WTC11 (cell line): ENCODE data around the gene GGA2. TPM values are rescaled to one million over a fixed set of nuclear protein-coding genes. Genes with fewer than 3 reads are reported as not detected.

ENCODE experiments used
- ATAC-seq: fragments of 200-7000 bp; cut with Tn5 transposase; 2 replicates; pipeline ENCODE4 v1.10.0; 2021; ENCODE audit warnings: mild to moderate bottlenecking, moderate library complexity
- CTCF ChIA-PET: fragments of 300-600 bp; sonication (Branson Sonifier 250); formaldehyde crosslinking; loops from one replicate; lab custom pipeline; 2021; ENCODE audit warnings: antibody characterized with exemption; lab: Charles Lee
- POLR2A ChIA-PET: fragments of 350-600 bp; sonication (Branson Sonifier 250); formaldehyde crosslinking; loops from one replicate; lab custom pipeline; 2021; ENCODE audit warnings: antibody characterized with exemption; lab: Charles Lee
- DNase-seq: peaks from one replicate; pipeline ENCODE4 v3.0.0; 2021; ENCODE audit warnings: low spot score
- H3K27ac Mint-ChIP-seq: 2 replicates; pipeline ENCODE4 v1.8.0; 2021; ENCODE audit warnings: mixed read lengths
- H3K27me3 Mint-ChIP-seq: 2 replicates; pipeline ENCODE4 v1.8.0; 2021; ENCODE audit warnings: low read depth, mild to moderate bottlenecking, moderate library complexity, mixed read lengths
- H3K36me3 Mint-ChIP-seq: 2 replicates; pipeline ENCODE4 v1.8.0; 2021; ENCODE audit warnings: mixed read lengths
- H3K4me1 Mint-ChIP-seq: 2 replicates; pipeline ENCODE4 v1.8.0; 2022; ENCODE audit warnings: mixed read lengths
- H3K4me3 Mint-ChIP-seq: 2 replicates; pipeline ENCODE4 v1.8.0; 2021; ENCODE audit warnings: mild to moderate bottlenecking, moderate library complexity, mixed read lengths
- H3K9me3 Mint-ChIP-seq: 2 replicates; pipeline ENCODE4 v1.8.0; 2021; ENCODE audit warnings: mixed read lengths
- ATF1 ChIP-seq: sonication (generic); formaldehyde crosslinking; IDR thresholded peaks from 2 replicates; pipeline ENCODE4 v1.8.1; 2023; ENCODE audit warnings: mild to moderate bottlenecking, moderate library complexity, missing genetic modification reagents
- CREB1 ChIP-seq: sonication (generic); formaldehyde crosslinking; IDR thresholded peaks from 2 replicates; pipeline ENCODE4 v1.8.0; 2023; ENCODE audit warnings: mild to moderate bottlenecking, missing genetic modification reagents
- CREM ChIP-seq: sonication (generic); formaldehyde crosslinking; IDR thresholded peaks from 2 replicates; pipeline ENCODE4 v1.8.1; 2022; ENCODE audit warnings: mild to moderate bottlenecking, missing genetic modification reagents, moderate library complexity
- FOXJ3 ChIP-seq: sonication (generic); formaldehyde crosslinking; IDR thresholded peaks from 2 replicates; pipeline ENCODE4 v1.9.0; 2021; ENCODE audit warnings: missing genetic modification reagents, mild to moderate bottlenecking, borderline replicate concordance
- FOXP1 ChIP-seq: sonication (generic); formaldehyde crosslinking; IDR thresholded peaks from 2 replicates; pipeline ENCODE4 v1.8.0; 2022; ENCODE audit warnings: missing genetic modification reagents, mild to moderate bottlenecking, moderate library complexity, borderline replicate concordance
- NFATC4 ChIP-seq: fragments of 250-450 bp; sonication (Bioruptor Pico); IDR thresholded peaks from 2 replicates; pipeline ENCODE4 v1.9.0; 2021; ENCODE audit warnings: mild to moderate bottlenecking
- NFYB ChIP-seq: sonication (generic); formaldehyde crosslinking; conservative IDR thresholded peaks from 2 replicates; pipeline ENCODE4 v1.8.0; 2022; ENCODE audit warnings: low read depth, missing genetic modification reagents
- OVOL2 ChIP-seq: fragments of 250-450 bp; sonication (Bioruptor Pico); IDR thresholded peaks from 2 replicates; pipeline ENCODE4 v1.9.0; 2021; ENCODE audit warnings: mild to moderate bottlenecking, borderline replicate concordance
- RELA ChIP-seq: sonication (generic); formaldehyde crosslinking; IDR thresholded peaks from 2 replicates; pipeline ENCODE4 v1.8.1; 2022; ENCODE audit warnings: missing genetic modification reagents, mild to moderate bottlenecking, borderline replicate concordance
- SMAD3 ChIP-seq: sonication (generic); formaldehyde crosslinking; IDR thresholded peaks from 2 replicates; pipeline ENCODE4 v1.8.0; 2022; ENCODE audit warnings: missing genetic modification reagents, mild to moderate bottlenecking, borderline replicate concordance
- SOX15 ChIP-seq: fragments of 250-450 bp; sonication (Bioruptor Pico); IDR thresholded peaks from 2 replicates; pipeline ENCODE4 v1.9.0; 2021; ENCODE audit warnings: mild to moderate bottlenecking
- SP1 ChIP-seq: sonication (generic); formaldehyde crosslinking; conservative IDR thresholded peaks from 2 replicates; pipeline ENCODE4 v1.8.1; 2022; ENCODE audit warnings: missing genetic modification reagents
- TCF7 ChIP-seq: sonication (generic); formaldehyde crosslinking; IDR thresholded peaks from 2 replicates; pipeline ENCODE4 v1.8.0; 2022; ENCODE audit warnings: mild to moderate bottlenecking, low read depth, missing genetic modification reagents, moderate library complexity
- ZNF121 ChIP-seq: sonication (generic); formaldehyde crosslinking; IDR thresholded peaks from 2 replicates; pipeline ENCODE4 v1.8.0; 2023; ENCODE audit warnings: missing genetic modification reagents
- ZNF138 ChIP-seq: sonication (generic); formaldehyde crosslinking; conservative IDR thresholded peaks from 2 replicates; pipeline ENCODE4 v1.8.1; 2022; ENCODE audit warnings: mild to moderate bottlenecking, moderate library complexity, missing genetic modification reagents
- ZNF232 ChIP-seq: sonication (generic); formaldehyde crosslinking; IDR thresholded peaks from 2 replicates; pipeline ENCODE4 v1.8.0; 2022; ENCODE audit warnings: mild to moderate bottlenecking, missing genetic modification reagents
- ZNF263 ChIP-seq: sonication (generic); formaldehyde crosslinking; IDR thresholded peaks from 2 replicates; pipeline ENCODE4 v1.8.1; 2022; ENCODE audit warnings: low read depth, mild to moderate bottlenecking, moderate library complexity, missing genetic modification reagents
- ZNF396 ChIP-seq: fragments of 250-450 bp; sonication (Bioruptor Pico); IDR thresholded peaks from 2 replicates; pipeline ENCODE4 v1.8.0; 2021; ENCODE audit warnings: mild to moderate bottlenecking, moderate library complexity, borderline replicate concordance
- ZNF671 ChIP-seq: fragments of 250-450 bp; sonication (Bioruptor Pico); IDR thresholded peaks from 2 replicates; pipeline ENCODE4 v1.8.0; 2021; ENCODE audit warnings: mild to moderate bottlenecking
- total RNA-seq: library from RNA; stranded (reverse); gene quantifications from 3 replicates; pipeline ENCODE4 v1.2.3, GENCODE V29; 2021
- TF ChIP-seq, protein P1 (sequence below): sonication (generic); formaldehyde crosslinking; IDR thresholded peaks from 2 replicates; pipeline ENCODE4 v1.8.1; 2023; ENCODE audit warnings: mild to moderate bottlenecking, missing genetic modification reagents
- TF ChIP-seq, protein P2 (sequence below): fragments of 250-450 bp; sonication (Bioruptor Pico); IDR thresholded peaks from 2 replicates; pipeline ENCODE4 v1.8.0; 2021; ENCODE audit warnings: mild to moderate bottlenecking
- TF ChIP-seq, protein P3 (sequence below): sonication (generic); formaldehyde crosslinking; IDR thresholded peaks from 2 replicates; pipeline ENCODE4 v1.8.0; 2022; ENCODE audit warnings: missing genetic modification reagents
- TF ChIP-seq, protein P4 (sequence below): sonication (generic); formaldehyde crosslinking; IDR thresholded peaks from 2 replicates; pipeline ENCODE4 v1.8.1; 2022; ENCODE audit warnings: low read depth, missing genetic modification reagents, borderline replicate concordance
- TF ChIP-seq, protein P5 (sequence below): sonication (generic); formaldehyde crosslinking; IDR thresholded peaks from 2 replicates; pipeline ENCODE4 v1.8.0; 2022; ENCODE audit warnings: mild to moderate bottlenecking, missing genetic modification reagents
- TF ChIP-seq, protein P6 (sequence below): fragments of 200-600 bp; IDR thresholded peaks from 2 replicates; pipeline ENCODE4 v1.8.0; 2022; ENCODE audit warnings: antibody characterized with exemption

Gene GGA2
- total RNA-seq, 1 experiment from 2014 or later: 107 TPM

DNA sequence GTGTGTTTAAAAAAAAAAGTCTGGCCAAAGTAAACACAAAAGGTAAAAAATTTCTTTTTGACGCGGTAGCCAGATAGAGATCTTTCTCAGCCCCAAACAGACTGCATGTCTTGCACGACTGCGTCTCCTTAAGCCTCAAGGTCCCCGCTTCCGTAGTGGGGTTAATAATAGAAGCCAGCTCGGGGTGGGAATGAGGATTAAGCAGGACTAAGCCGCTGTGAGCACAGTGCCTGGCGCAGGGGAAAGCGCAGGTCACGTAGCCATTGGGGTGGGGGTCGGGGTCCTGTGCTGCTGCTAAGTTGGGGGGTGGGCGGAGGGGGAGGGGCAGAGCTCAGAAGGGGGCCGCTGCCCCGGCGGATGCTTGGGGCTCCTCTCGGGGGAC, 521 bp downstream of the GGA2 start:
- POLR2A ChIA-PET: interaction anchor here (2.3 kb wide), 1 partner anchor 48 kb away, joined by 7 read pairs; the partner anchor contains the start of genes EARS2 and UBFD1
- H3K9me3 Mint-ChIP-seq: no peaks in the 10 kb centered on the region

DNA sequence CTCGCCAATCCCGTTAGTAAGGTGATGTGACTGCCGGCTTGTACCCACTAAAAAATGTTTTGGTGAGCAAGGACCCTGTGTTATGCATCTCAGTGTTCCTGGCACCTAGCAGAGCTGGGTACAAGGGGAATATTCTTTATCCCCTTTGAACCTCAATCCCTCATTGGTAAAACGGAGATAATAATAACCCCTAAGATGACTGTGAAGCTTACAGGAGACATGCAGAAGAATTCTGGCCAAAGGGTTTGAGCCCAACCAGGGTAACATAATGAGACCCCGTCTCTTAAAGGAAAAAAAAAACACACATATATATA, 896 bp downstream of the GGA2 start:
- Mint-ChIP-seq H3K4me3 (peak overlapping the region; percentile 85), H3K27me3 (no peaks in the 10 kb centered on the region), H3K4me1 (peaks cover 34% of the 10 kb centered on the region), H3K27ac (peak overlapping the region; percentile 79; the same call in 1 of the 2 replicates), H3K36me3 (peaks cover 9% of the 10 kb centered on the region), H3K9me3 (no peaks in the 10 kb centered on the region)
- POLR2A ChIA-PET: interaction anchor here (2.3 kb wide), 1 partner anchor 48 kb away, joined by 7 read pairs; the partner anchor contains the start of genes EARS2 and UBFD1
- no peak for DNase-seq
- ATAC-seq: no peak
- CTCF ChIA-PET: interaction anchor here (1.3 to 1.4 kb wide), 2 partner anchors 74 to 87 kb away, joined by 5 to 6 read pairs; partner anchors contain the start of gene NDUFAB1
- TF ChIP-seq ATF1 (CRISPR knock-in tag) (no peak), CREM (CRISPR knock-in tag) (no peak), NFATC4 (CRISPR knock-in tag) (no peak), ZNF671 (CRISPR knock-in tag) (no peak), ZNF232 (no peak), ZNF121 (CRISPR knock-in tag) (no peak)
- TF ChIP-seq, protein P1, sequence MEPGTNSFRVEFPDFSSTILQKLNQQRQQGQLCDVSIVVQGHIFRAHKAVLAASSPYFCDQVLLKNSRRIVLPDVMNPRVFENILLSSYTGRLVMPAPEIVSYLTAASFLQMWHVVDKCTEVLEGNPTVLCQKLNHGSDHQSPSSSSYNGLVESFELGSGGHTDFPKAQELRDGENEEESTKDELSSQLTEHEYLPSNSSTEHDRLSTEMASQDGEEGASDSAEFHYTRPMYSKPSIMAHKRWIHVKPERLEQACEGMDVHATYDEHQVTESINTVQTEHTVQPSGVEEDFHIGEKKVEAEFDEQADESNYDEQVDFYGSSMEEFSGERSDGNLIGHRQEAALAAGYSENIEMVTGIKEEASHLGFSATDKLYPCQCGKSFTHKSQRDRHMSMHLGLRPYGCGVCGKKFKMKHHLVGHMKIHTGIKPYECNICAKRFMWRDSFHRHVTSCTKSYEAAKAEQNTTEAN (CRISPR knock-in tag): no peak
- TF ChIP-seq, protein P2, sequence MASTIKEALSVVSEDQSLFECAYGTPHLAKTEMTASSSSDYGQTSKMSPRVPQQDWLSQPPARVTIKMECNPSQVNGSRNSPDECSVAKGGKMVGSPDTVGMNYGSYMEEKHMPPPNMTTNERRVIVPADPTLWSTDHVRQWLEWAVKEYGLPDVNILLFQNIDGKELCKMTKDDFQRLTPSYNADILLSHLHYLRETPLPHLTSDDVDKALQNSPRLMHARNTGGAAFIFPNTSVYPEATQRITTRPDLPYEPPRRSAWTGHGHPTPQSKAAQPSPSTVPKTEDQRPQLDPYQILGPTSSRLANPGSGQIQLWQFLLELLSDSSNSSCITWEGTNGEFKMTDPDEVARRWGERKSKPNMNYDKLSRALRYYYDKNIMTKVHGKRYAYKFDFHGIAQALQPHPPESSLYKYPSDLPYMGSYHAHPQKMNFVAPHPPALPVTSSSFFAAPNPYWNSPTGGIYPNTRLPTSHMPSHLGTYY: no peak
- TF ChIP-seq, protein P3, sequence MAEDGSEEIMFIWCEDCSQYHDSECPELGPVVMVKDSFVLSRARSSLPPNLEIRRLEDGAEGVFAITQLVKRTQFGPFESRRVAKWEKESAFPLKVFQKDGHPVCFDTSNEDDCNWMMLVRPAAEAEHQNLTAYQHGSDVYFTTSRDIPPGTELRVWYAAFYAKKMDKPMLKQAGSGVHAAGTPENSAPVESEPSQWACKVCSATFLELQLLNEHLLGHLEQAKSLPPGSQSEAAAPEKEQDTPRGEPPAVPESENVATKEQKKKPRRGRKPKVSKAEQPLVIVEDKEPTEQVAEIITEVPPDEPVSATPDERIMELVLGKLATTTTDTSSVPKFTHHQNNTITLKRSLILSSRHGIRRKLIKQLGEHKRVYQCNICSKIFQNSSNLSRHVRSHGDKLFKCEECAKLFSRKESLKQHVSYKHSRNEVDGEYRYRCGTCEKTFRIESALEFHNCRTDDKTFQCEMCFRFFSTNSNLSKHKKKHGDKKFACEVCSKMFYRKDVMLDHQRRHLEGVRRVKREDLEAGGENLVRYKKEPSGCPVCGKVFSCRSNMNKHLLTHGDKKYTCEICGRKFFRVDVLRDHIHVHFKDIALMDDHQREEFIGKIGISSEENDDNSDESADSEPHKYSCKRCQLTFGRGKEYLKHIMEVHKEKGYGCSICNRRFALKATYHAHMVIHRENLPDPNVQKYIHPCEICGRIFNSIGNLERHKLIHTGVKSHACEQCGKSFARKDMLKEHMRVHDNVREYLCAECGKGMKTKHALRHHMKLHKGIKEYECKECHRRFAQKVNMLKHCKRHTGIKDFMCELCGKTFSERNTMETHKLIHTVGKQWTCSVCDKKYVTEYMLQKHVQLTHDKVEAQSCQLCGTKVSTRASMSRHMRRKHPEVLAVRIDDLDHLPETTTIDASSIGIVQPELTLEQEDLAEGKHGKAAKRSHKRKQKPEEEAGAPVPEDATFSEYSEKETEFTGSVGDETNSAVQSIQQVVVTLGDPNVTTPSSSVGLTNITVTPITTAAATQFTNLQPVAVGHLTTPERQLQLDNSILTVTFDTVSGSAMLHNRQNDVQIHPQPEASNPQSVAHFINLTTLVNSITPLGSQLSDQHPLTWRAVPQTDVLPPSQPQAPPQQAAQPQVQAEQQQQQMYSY (CRISPR knock-in tag): no peak

More for the DNA sequence above, 521 bp downstream of the GGA2 start:
- Mint-ChIP-seq H3K27ac (no peak overlapping the region), H3K4me3 (peak overlapping the region; percentile 85), H3K36me3 (peaks cover 10% of the 10 kb centered on the region), H3K27me3 (no peaks in the 10 kb centered on the region), H3K4me1 (peaks cover 32% of the 10 kb centered on the region)
- no peak for TF ChIP-seq NFYB (CRISPR knock-in tag)
- no peak for TF ChIP-seq ZNF263 (CRISPR knock-in tag)
- TF ChIP-seq RELA: no peak
- TF ChIP-seq, protein P4, sequence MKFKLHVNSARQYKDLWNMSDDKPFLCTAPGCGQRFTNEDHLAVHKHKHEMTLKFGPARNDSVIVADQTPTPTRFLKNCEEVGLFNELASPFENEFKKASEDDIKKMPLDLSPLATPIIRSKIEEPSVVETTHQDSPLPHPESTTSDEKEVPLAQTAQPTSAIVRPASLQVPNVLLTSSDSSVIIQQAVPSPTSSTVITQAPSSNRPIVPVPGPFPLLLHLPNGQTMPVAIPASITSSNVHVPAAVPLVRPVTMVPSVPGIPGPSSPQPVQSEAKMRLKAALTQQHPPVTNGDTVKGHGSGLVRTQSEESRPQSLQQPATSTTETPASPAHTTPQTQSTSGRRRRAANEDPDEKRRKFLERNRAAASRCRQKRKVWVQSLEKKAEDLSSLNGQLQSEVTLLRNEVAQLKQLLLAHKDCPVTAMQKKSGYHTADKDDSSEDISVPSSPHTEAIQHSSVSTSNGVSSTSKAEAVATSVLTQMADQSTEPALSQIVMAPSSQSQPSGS (CRISPR knock-in tag): no peak
- no peak for TF ChIP-seq TCF7
- TF ChIP-seq, protein P5, sequence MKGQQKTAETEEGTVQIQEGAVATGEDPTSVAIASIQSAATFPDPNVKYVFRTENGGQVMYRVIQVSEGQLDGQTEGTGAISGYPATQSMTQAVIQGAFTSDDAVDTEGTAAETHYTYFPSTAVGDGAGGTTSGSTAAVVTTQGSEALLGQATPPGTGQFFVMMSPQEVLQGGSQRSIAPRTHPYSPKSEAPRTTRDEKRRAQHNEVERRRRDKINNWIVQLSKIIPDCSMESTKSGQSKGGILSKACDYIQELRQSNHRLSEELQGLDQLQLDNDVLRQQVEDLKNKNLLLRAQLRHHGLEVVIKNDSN (CRISPR knock-in tag): no peak
- no peak for TF ChIP-seq SOX15 (CRISPR knock-in tag)
- no peak for TF ChIP-seq FOXJ3
- no peak for TF ChIP-seq OVOL2
- TF ChIP-seq SMAD3 (CRISPR knock-in tag): no peak
- TF ChIP-seq, protein P6, sequence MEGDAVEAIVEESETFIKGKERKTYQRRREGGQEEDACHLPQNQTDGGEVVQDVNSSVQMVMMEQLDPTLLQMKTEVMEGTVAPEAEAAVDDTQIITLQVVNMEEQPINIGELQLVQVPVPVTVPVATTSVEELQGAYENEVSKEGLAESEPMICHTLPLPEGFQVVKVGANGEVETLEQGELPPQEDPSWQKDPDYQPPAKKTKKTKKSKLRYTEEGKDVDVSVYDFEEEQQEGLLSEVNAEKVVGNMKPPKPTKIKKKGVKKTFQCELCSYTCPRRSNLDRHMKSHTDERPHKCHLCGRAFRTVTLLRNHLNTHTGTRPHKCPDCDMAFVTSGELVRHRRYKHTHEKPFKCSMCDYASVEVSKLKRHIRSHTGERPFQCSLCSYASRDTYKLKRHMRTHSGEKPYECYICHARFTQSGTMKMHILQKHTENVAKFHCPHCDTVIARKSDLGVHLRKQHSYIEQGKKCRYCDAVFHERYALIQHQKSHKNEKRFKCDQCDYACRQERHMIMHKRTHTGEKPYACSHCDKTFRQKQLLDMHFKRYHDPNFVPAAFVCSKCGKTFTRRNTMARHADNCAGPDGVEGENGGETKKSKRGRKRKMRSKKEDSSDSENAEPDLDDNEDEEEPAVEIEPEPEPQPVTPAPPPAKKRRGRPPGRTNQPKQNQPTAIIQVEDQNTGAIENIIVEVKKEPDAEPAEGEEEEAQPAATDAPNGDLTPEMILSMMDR: no peak
- TF ChIP-seq, protein P3 (CRISPR knock-in tag): no peak
- no peak for TF ChIP-seq ZNF138 (CRISPR knock-in tag)
- no peak for TF ChIP-seq ZNF396 (CRISPR knock-in tag)
- no peak for TF ChIP-seq SP1
- TF ChIP-seq CREB1 (CRISPR knock-in tag): no peak
- TF ChIP-seq FOXP1 (CRISPR knock-in tag): no peak
- CTCF ChIA-PET: interaction anchor here (1.3 to 1.4 kb wide), 2 partner anchors 74 to 87 kb away, joined by 5 to 6 read pairs; partner anchors contain the start of gene NDUFAB1
- ATAC-seq (peak; percentile 10), DNase-seq (peak; percentile 22)
